GM12891 (cell line): Measurements from ENCODE around the gene DPP4.

ENCODE experiments used
- POLR2A ChIP-seq: IDR thresholded peaks from 2 replicates; pipeline ENCODE4 v1.6.1; 2011; ENCODE audit warnings: low read depth, low read length, control low read depth
- POLR2AphosphoS5 ChIP-seq: IDR thresholded peaks from 2 replicates; pipeline ENCODE4 v1.6.1; 2011; ENCODE audit warnings: low read depth, low read length, control low read depth
- SPI1 ChIP-seq: IDR thresholded peaks from 2 replicates; pipeline ENCODE4 v1.6.1; 2011; ENCODE audit warnings: low read depth, low read length, control low read depth

DNA sequence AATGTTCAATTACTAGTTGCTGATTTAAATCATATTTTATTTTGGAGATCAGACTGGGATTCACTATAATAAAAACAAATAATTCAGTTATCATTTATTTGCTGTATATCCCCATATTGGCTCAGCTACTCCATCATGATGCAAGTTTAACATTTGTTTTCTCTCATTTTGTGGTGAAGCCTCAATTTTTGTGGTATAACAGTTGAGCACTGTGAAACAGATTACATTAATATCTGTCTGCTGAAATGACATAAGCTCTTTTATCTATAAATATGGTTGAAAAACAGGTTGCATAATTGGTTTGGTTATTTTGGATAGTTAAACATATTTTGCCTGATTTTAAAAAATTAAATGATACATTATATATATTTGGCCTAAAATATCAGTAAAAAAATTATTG is 67.7 kb downstream of the DPP4 start:
- TF ChIP-seq POLR2A (no peak), POLR2AphosphoS5 (no peak), SPI1 (no peak)
